SK-N-SH treated with all-trans-retinoic acid at 6 μM for 48 hours (cell line): ENCODE measurements around the gene PHKA2.

ENCODE experiments used
- ATAC-seq: fragments of 200-7000 bp; cut with Tn5 transposase; 3 replicates; pipeline ENCODE4 v1.9.1; 2020; ENCODE audit warnings: mild to moderate bottlenecking, moderate library complexity
- ARNTL ChIP-seq: fragments of 450-650 bp; formaldehyde crosslinking; IDR thresholded peaks from 2 replicates; pipeline ENCODE4 v1.5.0; 2020; ENCODE audit warnings: low read depth, mild to moderate bottlenecking, moderate library complexity, borderline replicate concordance
- BACH2 ChIP-seq: fragments of 250-450 bp; sonication (Bioruptor Pico); IDR thresholded peaks from 2 replicates; pipeline ENCODE4 v1.9.0; 2021; ENCODE audit warnings: mild to moderate bottlenecking, borderline replicate concordance
- CSDC2 ChIP-seq: fragments of 250-450 bp; sonication (Bioruptor Pico); IDR thresholded peaks from 2 replicates; pipeline ENCODE4 v1.5.0; 2020; ENCODE audit warnings: mild to moderate bottlenecking, moderate library complexity
- ESRRG ChIP-seq: fragments of 250-450 bp; sonication (Bioruptor Pico); IDR thresholded peaks from 2 replicates; pipeline ENCODE4 v1.6.1; 2021; ENCODE audit warnings: mild to moderate bottlenecking
- GLIS3 ChIP-seq: fragments of 250-450 bp; sonication (Bioruptor Pico); IDR thresholded peaks from 2 replicates; pipeline ENCODE4 v1.5.0; 2020; ENCODE audit warnings: mild to moderate bottlenecking, moderate library complexity
- ISL1 ChIP-seq: fragments of 250-450 bp; sonication (Bioruptor Pico); IDR thresholded peaks from 2 replicates; pipeline ENCODE4 v2.1.2; 2022; ENCODE audit warnings: mild to moderate bottlenecking, moderate library complexity
- OSR1 ChIP-seq: fragments of 250-450 bp; sonication (Bioruptor Pico); IDR thresholded peaks from 2 replicates; pipeline ENCODE4 v1.8.0; 2022; ENCODE audit warnings: moderate library complexity, mild to moderate bottlenecking, inconsistent platforms
- PPARA ChIP-seq: fragments of 250-450 bp; sonication (Bioruptor Pico); IDR thresholded peaks from 2 replicates; pipeline ENCODE4 v1.5.0; 2020; ENCODE audit warnings: mild to moderate bottlenecking, borderline replicate concordance
- RARB ChIP-seq: fragments of 250-450 bp; sonication (Bioruptor Pico); IDR thresholded peaks from 2 replicates; pipeline ENCODE4 v1.8.0; 2021; ENCODE audit warnings: mild to moderate bottlenecking, moderate library complexity
- SNAI2 ChIP-seq: fragments of 250-450 bp; sonication (Bioruptor Pico); IDR thresholded peaks from 2 replicates; pipeline ENCODE4 v1.5.0; 2020; ENCODE audit warnings: mild to moderate bottlenecking, moderate library complexity
- TCF4 ChIP-seq: fragments of 250-450 bp; sonication (Bioruptor Pico); IDR thresholded peaks from 2 replicates; pipeline ENCODE4 v1.8.0; 2021; ENCODE audit warnings: mild to moderate bottlenecking, moderate library complexity, borderline replicate concordance
- TOX ChIP-seq: fragments of 250-450 bp; sonication (Bioruptor Pico); IDR thresholded peaks from 2 replicates; pipeline ENCODE4 v1.8.0; 2021; ENCODE audit warnings: mild to moderate bottlenecking, moderate library complexity, borderline replicate concordance
- ZC3H10 ChIP-seq: fragments of 250-450 bp; sonication (Bioruptor Pico); IDR thresholded peaks from 2 replicates; pipeline ENCODE4 v1.5.1; 2021; ENCODE audit warnings: mild to moderate bottlenecking, moderate library complexity
- ZFP3 ChIP-seq: fragments of 250-450 bp; sonication (Bioruptor Pico); IDR thresholded peaks from 2 replicates; pipeline ENCODE4 v1.5.0; 2020; ENCODE audit warnings: mild to moderate bottlenecking, moderate library complexity
- ZFP30 ChIP-seq: fragments of 450-650 bp; formaldehyde crosslinking; IDR thresholded peaks from 2 replicates; pipeline ENCODE4 v1.5.0; 2022; ENCODE audit warnings: mild to moderate bottlenecking, moderate library complexity
- ZNF565 ChIP-seq: fragments of 450-650 bp; formaldehyde crosslinking; conservative IDR thresholded peaks from 2 replicates; pipeline ENCODE4 v1.5.0; 2020; ENCODE audit warnings: low read depth, mild to moderate bottlenecking, moderate library complexity
- ZNF70 ChIP-seq: fragments of 450-650 bp; formaldehyde crosslinking; IDR thresholded peaks from 2 replicates; pipeline ENCODE4 v1.5.0; 2020; ENCODE audit warnings: mild to moderate bottlenecking, moderate library complexity
- ZNF8 ChIP-seq: fragments of 450-650 bp; formaldehyde crosslinking; IDR thresholded peaks from 2 replicates; pipeline ENCODE4 v1.5.0; 2020; ENCODE audit warnings: mild to moderate bottlenecking, moderate library complexity
- TF ChIP-seq, protein P1 (sequence below): fragments of 250-450 bp; sonication (Bioruptor Pico); IDR thresholded peaks from 2 replicates; pipeline ENCODE4 v1.5.1; 2020; ENCODE audit warnings: low read depth, mild to moderate bottlenecking, moderate library complexity
- TF ChIP-seq, protein P2 (sequence below): fragments of 250-450 bp; sonication (Bioruptor Pico); IDR thresholded peaks from 2 replicates; pipeline ENCODE4 v1.5.0; 2020; ENCODE audit warnings: mild to moderate bottlenecking, moderate library complexity
- TF ChIP-seq, protein P3 (sequence below): fragments of 250-450 bp; sonication (Bioruptor Pico); IDR thresholded peaks from 2 replicates; pipeline ENCODE4 v1.8.0; 2021; ENCODE audit warnings: low read depth, mild to moderate bottlenecking, moderate library complexity, borderline replicate concordance

Gene PHKA2

DNA sequence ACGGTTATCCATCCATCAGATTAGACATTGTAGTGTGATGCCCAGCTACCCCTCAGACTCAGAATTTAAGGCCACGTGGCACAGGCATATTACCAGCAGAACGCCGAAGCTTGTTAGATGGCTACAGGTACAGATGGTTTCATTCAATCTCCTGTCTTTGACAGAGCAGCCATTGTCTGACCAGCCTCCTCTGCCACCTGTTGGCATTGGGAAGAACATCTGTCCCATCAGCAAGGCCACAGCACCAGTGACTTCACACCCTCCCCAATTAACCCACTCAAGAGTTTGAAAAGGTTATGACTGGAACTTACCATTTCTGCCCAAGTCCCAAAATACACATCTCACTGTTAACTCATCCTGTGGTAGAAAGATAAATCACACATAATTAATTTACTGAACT, 22.0 kb upstream of the PHKA2 start:
- TF ChIP-seq ZFP30 (no peak), SNAI2 (no peak), RARB (no peak), BACH2 (CRISPR knock-in tag) (no peak), ZFP3 (CRISPR knock-in tag) (no peak), ZNF565 (CRISPR knock-in tag) (no peak), ZNF70 (CRISPR knock-in tag) (no peak), CSDC2 (CRISPR knock-in tag) (no peak), ARNTL (CRISPR knock-in tag) (no peak), ISL1 (CRISPR knock-in tag) (no peak), ESRRG (CRISPR knock-in tag) (no peak), GLIS3 (CRISPR knock-in tag) (no peak), PPARA (CRISPR knock-in tag) (no peak), OSR1 (no peak)
- TF ChIP-seq, protein P1, sequence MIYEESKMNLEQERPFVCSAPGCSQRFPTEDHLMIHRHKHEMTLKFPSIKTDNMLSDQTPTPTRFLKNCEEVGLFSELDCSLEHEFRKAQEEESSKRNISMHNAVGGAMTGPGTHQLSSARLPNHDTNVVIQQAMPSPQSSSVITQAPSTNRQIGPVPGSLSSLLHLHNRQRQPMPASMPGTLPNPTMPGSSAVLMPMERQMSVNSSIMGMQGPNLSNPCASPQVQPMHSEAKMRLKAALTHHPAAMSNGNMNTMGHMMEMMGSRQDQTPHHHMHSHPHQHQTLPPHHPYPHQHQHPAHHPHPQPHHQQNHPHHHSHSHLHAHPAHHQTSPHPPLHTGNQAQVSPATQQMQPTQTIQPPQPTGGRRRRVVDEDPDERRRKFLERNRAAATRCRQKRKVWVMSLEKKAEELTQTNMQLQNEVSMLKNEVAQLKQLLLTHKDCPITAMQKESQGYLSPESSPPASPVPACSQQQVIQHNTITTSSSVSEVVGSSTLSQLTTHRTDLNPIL (CRISPR knock-in tag) = no peak
- ATAC-seq = 0 out of 3 replicates have a peak, but pooled peaks have one; percentile 20

DNA sequence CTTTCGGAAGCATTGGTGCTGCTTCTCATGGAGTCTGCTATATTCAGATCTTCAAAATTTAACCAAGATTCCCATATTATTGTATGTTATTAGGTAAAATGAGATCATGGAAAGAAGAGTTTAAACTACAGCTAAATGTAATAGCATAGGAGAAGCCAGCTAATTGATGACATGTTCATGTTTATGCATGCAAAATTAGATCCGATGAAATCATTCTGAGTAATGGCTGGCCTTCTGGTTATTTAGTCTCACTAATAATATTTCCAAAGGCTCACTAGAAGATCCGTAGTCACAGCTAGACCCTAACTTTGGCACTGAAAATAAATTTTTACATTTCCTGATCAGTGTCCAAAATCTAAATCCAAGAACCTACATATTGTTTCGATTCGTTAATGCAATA, 19.8 kb upstream of the PHKA2 start:
- TF ChIP-seq ZNF8 (CRISPR knock-in tag) (no peak), ZC3H10 (CRISPR knock-in tag) (no peak), SNAI2 (no peak), RARB (no peak), TCF4 (CRISPR knock-in tag) (no peak), ARNTL (CRISPR knock-in tag) (no peak), ZFP3 (CRISPR knock-in tag) (no peak), CSDC2 (CRISPR knock-in tag) (no peak), ESRRG (CRISPR knock-in tag) (no peak), TOX (CRISPR knock-in tag) (no peak)
- no peak for ATAC-seq

DNA sequence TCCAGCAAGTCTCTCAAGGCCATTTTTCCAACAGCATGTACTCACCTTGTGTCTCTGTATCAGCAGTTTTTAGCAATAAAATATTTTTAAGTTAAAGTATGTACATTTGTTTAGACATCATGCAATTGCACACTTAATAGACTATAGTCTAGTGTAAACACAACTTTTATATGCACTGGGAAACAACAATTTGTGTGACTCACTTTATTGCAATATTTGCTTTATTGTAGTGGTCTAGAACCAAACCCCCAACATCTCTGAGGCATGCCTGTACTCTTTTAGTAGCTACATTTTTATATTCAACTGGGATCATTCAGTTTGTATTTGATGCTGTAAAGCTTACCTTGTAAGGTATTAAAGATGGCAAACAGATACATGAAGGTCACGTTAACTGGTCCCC, 14.7 kb upstream of the PHKA2 start:
- TF ChIP-seq, protein P2, sequence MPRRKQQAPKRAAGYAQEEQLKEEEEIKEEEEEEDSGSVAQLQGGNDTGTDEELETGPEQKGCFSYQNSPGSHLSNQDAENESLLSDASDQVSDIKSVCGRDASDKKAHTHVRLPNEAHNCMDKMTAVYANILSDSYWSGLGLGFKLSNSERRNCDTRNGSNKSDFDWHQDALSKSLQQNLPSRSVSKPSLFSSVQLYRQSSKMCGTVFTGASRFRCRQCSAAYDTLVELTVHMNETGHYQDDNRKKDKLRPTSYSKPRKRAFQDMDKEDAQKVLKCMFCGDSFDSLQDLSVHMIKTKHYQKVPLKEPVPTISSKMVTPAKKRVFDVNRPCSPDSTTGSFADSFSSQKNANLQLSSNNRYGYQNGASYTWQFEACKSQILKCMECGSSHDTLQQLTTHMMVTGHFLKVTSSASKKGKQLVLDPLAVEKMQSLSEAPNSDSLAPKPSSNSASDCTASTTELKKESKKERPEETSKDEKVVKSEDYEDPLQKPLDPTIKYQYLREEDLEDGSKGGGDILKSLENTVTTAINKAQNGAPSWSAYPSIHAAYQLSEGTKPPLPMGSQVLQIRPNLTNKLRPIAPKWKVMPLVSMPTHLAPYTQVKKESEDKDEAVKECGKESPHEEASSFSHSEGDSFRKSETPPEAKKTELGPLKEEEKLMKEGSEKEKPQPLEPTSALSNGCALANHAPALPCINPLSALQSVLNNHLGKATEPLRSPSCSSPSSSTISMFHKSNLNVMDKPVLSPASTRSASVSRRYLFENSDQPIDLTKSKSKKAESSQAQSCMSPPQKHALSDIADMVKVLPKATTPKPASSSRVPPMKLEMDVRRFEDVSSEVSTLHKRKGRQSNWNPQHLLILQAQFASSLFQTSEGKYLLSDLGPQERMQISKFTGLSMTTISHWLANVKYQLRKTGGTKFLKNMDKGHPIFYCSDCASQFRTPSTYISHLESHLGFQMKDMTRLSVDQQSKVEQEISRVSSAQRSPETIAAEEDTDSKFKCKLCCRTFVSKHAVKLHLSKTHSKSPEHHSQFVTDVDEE (CRISPR knock-in tag) = no peak
- TF ChIP-seq BACH2 (CRISPR knock-in tag) = no peak
- no peak for TF ChIP-seq ZC3H10 (CRISPR knock-in tag)
- TF ChIP-seq ARNTL (CRISPR knock-in tag) = no peak
- TF ChIP-seq, protein P3, sequence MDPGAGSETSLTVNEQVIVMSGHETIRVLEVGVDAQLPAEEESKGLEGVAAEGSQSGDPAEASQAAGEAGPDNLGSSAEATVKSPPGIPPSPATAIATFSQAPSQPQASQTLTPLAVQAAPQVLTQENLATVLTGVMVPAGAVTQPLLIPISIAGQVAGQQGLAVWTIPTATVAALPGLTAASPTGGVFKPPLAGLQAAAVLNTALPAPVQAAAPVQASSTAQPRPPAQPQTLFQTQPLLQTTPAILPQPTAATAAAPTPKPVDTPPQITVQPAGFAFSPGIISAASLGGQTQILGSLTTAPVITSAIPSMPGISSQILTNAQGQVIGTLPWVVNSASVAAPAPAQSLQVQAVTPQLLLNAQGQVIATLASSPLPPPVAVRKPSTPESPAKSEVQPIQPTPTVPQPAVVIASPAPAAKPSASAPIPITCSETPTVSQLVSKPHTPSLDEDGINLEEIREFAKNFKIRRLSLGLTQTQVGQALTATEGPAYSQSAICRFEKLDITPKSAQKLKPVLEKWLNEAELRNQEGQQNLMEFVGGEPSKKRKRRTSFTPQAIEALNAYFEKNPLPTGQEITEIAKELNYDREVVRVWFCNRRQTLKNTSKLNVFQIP (CRISPR knock-in tag) = no peak
- no peak for TF ChIP-seq OSR1
- TF ChIP-seq GLIS3 (CRISPR knock-in tag) = no peak
- no peak for TF ChIP-seq ZNF8 (CRISPR knock-in tag)
- TF ChIP-seq ZNF70 (CRISPR knock-in tag) = no peak
- no peak for TF ChIP-seq PPARA (CRISPR knock-in tag)
- no peak for TF ChIP-seq CSDC2 (CRISPR knock-in tag)
- TF ChIP-seq ZFP30 = no peak
- no peak for TF ChIP-seq ESRRG (CRISPR knock-in tag)
- TF ChIP-seq, protein P1 (CRISPR knock-in tag) = no peak
- TF ChIP-seq, all 23 proteins: peak for 0
- no peak for ATAC-seq

DNA sequence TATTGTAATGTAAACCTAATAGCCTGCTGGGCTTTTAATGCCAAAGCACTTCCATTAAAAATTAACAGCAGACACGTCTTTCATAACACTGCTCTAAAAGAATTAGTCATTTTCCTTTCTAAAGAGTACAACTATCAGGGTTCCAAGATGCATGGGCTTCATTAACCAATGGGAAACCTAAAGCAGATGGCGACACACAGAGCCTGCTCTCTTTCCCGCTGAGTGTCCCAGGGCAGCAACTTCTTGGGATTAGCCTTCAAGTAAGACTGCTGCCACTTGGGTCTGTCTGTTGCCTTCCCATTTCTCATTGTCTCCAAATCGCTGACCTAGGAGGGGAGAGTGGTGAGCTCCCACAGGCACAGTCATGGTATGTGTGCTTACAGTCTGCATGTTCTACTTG, 14.0 kb upstream of the PHKA2 start:
- no peak for TF ChIP-seq ZNF70 (CRISPR knock-in tag)
- no peak for TF ChIP-seq ZFP3 (CRISPR knock-in tag)
- TF ChIP-seq GLIS3 (CRISPR knock-in tag) = no peak
- no peak for TF ChIP-seq TCF4 (CRISPR knock-in tag)
- no peak for TF ChIP-seq ZC3H10 (CRISPR knock-in tag)
- TF ChIP-seq ISL1 (CRISPR knock-in tag) = no peak
- no peak for TF ChIP-seq ZFP30
- ATAC-seq = no peak
